Caco-2 (cell line): ENCODE results near the gene ZBED4. TPM values are rescaled to one million over a fixed set of nuclear protein-coding genes. Genes with fewer than 3 reads are reported as not detected.
A peak's percentile ranks its signal among the peaks of the same experiment; 100 is the strongest.

Experiments used
- BruUV-seq: library from RNA; stranded (reverse); fragments of 400-500 nt; replicated peaks from 2 replicates; lab custom pipeline; 2021; lab: Mats Ljungman, UMichigan
- CTCF ChIA-PET: fragments of 300-600 bp; sonication (Branson Sonifier 250); formaldehyde crosslinking; loops from one replicate; lab custom pipeline; 2022; ENCODE audit warnings: antibody characterized with exemption; lab: Charles Lee
- POLR2A ChIA-PET: fragments of 300-600 bp; sonication (Branson Sonifier 250); formaldehyde crosslinking; loops from one replicate; lab custom pipeline; 2022; ENCODE audit warnings: antibody characterized with exemption; lab: Charles Lee
- DNase-seq, 2 experiments: peaks; one replicate each; pipeline versions ENCODE4 v3.0.0 to v3.0.0-alpha.2; 2020 to 2022
- H3K27me3 ChIP-seq: replicated peaks from 2 replicates; pipeline ENCODE4 v1.6.0; 2011; ENCODE audit warnings: low read length; ENCODE audit not compliant: control insufficient read depth, insufficient read depth
- H3K36me3 ChIP-seq: 2 replicates; pipeline ENCODE4 v1.5.1; 2011; ENCODE audit warnings: low read length; ENCODE audit not compliant: control insufficient read depth, insufficient read depth
- H3K4me1 ChIP-seq: fragments of 250-450 bp; sonication (Bioruptor Pico); 2 replicates; pipeline ENCODE4 v1.5.1; 2020; ENCODE audit warnings: mild to moderate bottlenecking
- H3K4me3 ChIP-seq: 2 replicates; pipeline ENCODE4 v1.5.1; 2011; ENCODE audit warnings: low read depth, mild to moderate bottlenecking, control low read depth, low read length
- H3K9me3 ChIP-seq: fragments of 250-450 bp; sonication (Bioruptor Pico); 2 replicates; pipeline ENCODE4 v1.5.1; 2020; ENCODE audit warnings: mild to moderate bottlenecking, moderate library complexity
- H3K27ac Mint-ChIP-seq: one replicate; pipeline ENCODE4 v1.8.0; 2022; ENCODE audit warnings: mixed read lengths; ENCODE audit not compliant: unreplicated experiment
- H3K27me3 Mint-ChIP-seq: one replicate; pipeline ENCODE4 v1.8.0; 2022; ENCODE audit warnings: mixed read lengths; ENCODE audit not compliant: insufficient read depth, unreplicated experiment
- H3K36me3 Mint-ChIP-seq: one replicate; pipeline ENCODE4 v1.8.0; 2022; ENCODE audit warnings: mild to moderate bottlenecking, mixed read lengths; ENCODE audit not compliant: insufficient read depth, unreplicated experiment
- H3K4me1 Mint-ChIP-seq: one replicate; pipeline ENCODE4 v1.8.0; 2022; ENCODE audit warnings: low read depth, mixed read lengths; ENCODE audit not compliant: unreplicated experiment
- H3K4me3 Mint-ChIP-seq: one replicate; pipeline ENCODE4 v1.8.0; 2022; ENCODE audit warnings: mild to moderate bottlenecking, moderate library complexity, mixed read lengths; ENCODE audit not compliant: unreplicated experiment
- H3K9me3 Mint-ChIP-seq: one replicate; pipeline ENCODE4 v1.8.0; 2022; ENCODE audit warnings: mixed read lengths; ENCODE audit not compliant: unreplicated experiment
- intact Hi-C: fragments of 100-400 bp; cut with micrococcal nuclease; formaldehyde crosslinking; loops from one replicate; pipeline ENCODE4 v1.10.0; 2022; ENCODE audit not compliant: unreplicated experiment
- total RNA-seq: library from RNA; stranded (reverse); gene quantifications from 2 replicates; pipeline ENCODE4 v1.2.3, GENCODE V29; 2022
- TF ChIP-seq, protein P1 (sequence below), 2 experiments: fragments of 200-600 bp in 1 of 2; IDR thresholded peaks; 1 replicate in 1 of 2; 2 replicates in 1 of 2; pipeline versions ENCODE4 v1.5.1 to v1.8.0; 2011 to 2022; ENCODE audit warnings: antibody characterized with exemption in 1 of 2, control low read depth in 1 of 2, inconsistent platforms in 1 of 2, low read depth in 1 of 2, low read length in 1 of 2, mild to moderate bottlenecking in 1 of 2, moderate library complexity in 1 of 2; ENCODE audit not compliant: insufficient read depth in 1 of 2, severe bottlenecking in 1 of 2, unreplicated experiment in 1 of 2

The ZBED4 gene
- total RNA-seq, 1 experiment from 2014 or later, result 17.3 TPM

DNA sequence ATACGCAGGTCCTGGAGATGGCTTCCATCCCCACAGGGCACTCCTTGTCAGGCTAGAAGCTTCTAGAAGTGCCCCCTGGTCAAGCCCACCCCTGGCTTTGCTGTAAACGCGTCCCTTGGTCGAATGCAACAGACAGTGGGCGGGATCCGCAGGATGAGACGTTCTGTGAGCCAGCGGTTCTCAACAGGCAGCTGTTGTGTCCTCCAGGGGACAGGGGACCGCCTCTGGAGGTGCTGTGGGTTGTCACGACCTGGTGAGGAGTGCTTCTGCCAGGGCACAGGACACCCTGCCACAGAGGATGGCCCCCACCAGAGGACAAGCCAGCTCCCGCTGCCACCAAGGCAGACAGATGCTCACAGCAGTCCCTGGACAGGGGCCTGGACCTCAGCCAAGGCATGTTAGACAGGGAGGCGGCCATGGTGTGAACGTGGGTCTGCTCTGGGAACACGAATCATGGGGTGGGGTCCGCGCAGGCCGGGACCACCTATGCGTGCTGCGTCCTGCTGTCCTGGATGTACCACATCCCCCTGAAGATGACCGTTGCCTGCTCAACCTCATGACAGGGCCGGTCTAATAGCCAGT is 76.4 kb downstream of the ZBED4 start:
- H3K27me3 Mint-ChIP-seq, result no peaks in the 10 kb centered on the region
- no peaks in the 10 kb centered on the region for H3K9me3 Mint-ChIP-seq
- H3K4me1 Mint-ChIP-seq, result no peaks in the 10 kb centered on the region
- no peaks in the 10 kb centered on the region for H3K27me3 ChIP-seq
- H3K36me3 ChIP-seq, result no peaks in the 10 kb centered on the region
- ChIA-PET CTCF (interaction anchor here (0.9 to 2.1 kb wide), 9 partner anchors 10 to 153 kb away, joined by 3 to 45 read pairs (median 6); no protein-coding TSS in a partner anchor), POLR2A (interaction anchor here (1.3 kb wide), 1 partner anchor 30 kb away, joined by 3 read pairs; the partner anchor contains the start of gene PIM3)
- H3K4me3 Mint-ChIP-seq, result no peak overlapping the region
- no TSS peak for BruUV-seq
- TF ChIP-seq, protein P1, sequence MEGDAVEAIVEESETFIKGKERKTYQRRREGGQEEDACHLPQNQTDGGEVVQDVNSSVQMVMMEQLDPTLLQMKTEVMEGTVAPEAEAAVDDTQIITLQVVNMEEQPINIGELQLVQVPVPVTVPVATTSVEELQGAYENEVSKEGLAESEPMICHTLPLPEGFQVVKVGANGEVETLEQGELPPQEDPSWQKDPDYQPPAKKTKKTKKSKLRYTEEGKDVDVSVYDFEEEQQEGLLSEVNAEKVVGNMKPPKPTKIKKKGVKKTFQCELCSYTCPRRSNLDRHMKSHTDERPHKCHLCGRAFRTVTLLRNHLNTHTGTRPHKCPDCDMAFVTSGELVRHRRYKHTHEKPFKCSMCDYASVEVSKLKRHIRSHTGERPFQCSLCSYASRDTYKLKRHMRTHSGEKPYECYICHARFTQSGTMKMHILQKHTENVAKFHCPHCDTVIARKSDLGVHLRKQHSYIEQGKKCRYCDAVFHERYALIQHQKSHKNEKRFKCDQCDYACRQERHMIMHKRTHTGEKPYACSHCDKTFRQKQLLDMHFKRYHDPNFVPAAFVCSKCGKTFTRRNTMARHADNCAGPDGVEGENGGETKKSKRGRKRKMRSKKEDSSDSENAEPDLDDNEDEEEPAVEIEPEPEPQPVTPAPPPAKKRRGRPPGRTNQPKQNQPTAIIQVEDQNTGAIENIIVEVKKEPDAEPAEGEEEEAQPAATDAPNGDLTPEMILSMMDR (IDR thresholded peaks at IDR 0.05; ENCODE audit: insufficient read depth in 1 of 2, low read depth in 1 of 2, low read length in 1 of 2, severe bottlenecking in 1 of 2, unreplicated experiment in 1 of 2), result no peak
- intact Hi-C loops, result no loop called here
- H3K9me3 ChIP-seq, result no peaks in the 10 kb centered on the region
- H3K4me1 ChIP-seq, result no peaks in the 10 kb centered on the region; the same call in none of the 2 replicates
- H3K4me3 ChIP-seq, result no peak overlapping the region
- peaks cover 6% of the 10 kb centered on the region for H3K36me3 Mint-ChIP-seq
- DNase-seq, result no peak
- no peak overlapping the region for H3K27ac Mint-ChIP-seq

DNA sequence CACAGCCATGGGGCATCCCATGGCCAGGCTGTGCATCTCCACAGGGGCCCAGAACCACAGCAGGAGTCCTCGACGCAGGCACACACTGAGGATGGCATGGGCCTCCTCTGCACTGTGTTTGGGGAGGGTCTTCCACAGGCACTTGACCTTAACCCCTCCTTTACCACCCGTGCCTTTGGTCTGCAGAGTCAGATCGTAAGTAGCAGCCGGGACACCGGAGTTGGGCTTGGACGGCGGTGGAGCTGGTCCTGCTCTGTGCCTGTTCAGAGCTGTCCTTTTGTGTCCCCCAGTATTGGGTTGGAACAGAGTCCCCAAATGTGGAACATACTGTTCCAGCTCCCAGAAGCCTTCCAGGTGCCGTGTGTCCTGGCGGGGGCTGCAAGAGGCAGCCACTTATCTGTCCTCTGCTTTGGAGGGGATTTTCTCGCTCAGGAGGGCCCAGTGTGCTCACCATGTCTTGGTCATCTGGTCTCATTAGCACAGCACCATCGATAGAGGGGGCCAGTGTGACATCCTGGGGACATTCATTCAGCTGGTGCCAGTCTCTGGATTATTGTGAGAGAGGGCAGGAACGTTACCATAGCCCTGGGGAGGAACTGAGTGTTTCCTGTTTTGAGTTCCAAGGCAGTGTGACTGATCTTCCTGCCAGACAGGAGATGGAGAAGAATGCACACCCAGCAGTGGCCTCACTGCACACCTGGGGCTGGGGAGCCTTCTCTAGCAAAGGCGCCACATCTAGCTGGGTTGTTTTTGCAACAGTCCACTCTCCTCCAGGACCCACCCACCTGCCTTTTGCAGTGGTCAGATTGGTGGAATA is 77.2 kb downstream of the ZBED4 start:
- Histone ChIP-seq H3K9me3 (no peaks in the 10 kb centered on the region), H3K36me3 (no peaks in the 10 kb centered on the region), H3K27me3 (no peaks in the 10 kb centered on the region), H3K4me3 (no peak overlapping the region), H3K4me1 (no peaks in the 10 kb centered on the region; the same call in none of the 2 replicates)
- H3K36me3 Mint-ChIP-seq, result peaks cover 6% of the 10 kb centered on the region
- H3K4me3 Mint-ChIP-seq, result no peak overlapping the region
- H3K9me3 Mint-ChIP-seq, result no peaks in the 10 kb centered on the region
- intact Hi-C loops, result loop anchor here (1.0 kb wide), 2 partner anchors 31 to 99 kb away; no protein-coding TSS in a partner anchor
- no peaks in the 10 kb centered on the region for H3K27me3 Mint-ChIP-seq
- POLR2A ChIA-PET, result interaction anchor here (0.6 to 1.3 kb wide), 4 partner anchors 20 to 73 kb away, joined by 3 to 5 read pairs (median 4); partner anchors contain the start of gene PIM3
- BruUV-seq, result no TSS peak
- peak; percentile 75 to 76 for DNase-seq
- H3K27ac Mint-ChIP-seq, result no peak overlapping the region
- CTCF ChIA-PET, result interaction anchor here (0.6 to 2.1 kb wide), 15 partner anchors 9 to 163 kb away, joined by 3 to 45 read pairs (median 4); partner anchors contain the start of genes IL17REL and PIM3
- TF ChIP-seq, protein P1 (IDR thresholded peaks at IDR 0.05; ENCODE audit: insufficient read depth in 1 of 2, low read depth in 1 of 2, low read length in 1 of 2, severe bottlenecking in 1 of 2, unreplicated experiment in 1 of 2), result peak; percentile 69 to 73
- H3K4me1 Mint-ChIP-seq, result no peaks in the 10 kb centered on the region
